Spleen (tissue), 7 donors: ENCODE data around the gene IL17REL.
A peak's percentile ranks its signal among the peaks of the same experiment; 100 is the strongest.

Source experiments
- CTCF ChIP-seq, 11 experiments: fragments of 200-600 bp in 7 of 11; fragments of 450-650 bp in 4 of 11; sonication (generic) in 4 of 11; IDR thresholded peaks in 8 of 11; conservative IDR thresholded peaks in 3 of 11; 1 replicate in 7 of 11; 2 replicates in 4 of 11; pipeline versions ENCODE4 v1.4.0 to v1.8.0; 2016 to 2021; ENCODE audit warnings: antibody characterized with exemption in 11 of 11, inconsistent platforms in 4 of 11, mild to moderate bottlenecking in 1 of 11
- POLR2A ChIP-seq, 3 donors: fragments of 450-650 bp; IDR thresholded peaks; one replicate each; pipeline ENCODE4 v1.5.1; 2017; ENCODE audit warnings: antibody characterized with exemption in 3 of 3, mild to moderate bottlenecking in 1 of 3
- POLR2AphosphoS5 ChIP-seq, 3 donors: sonication (generic); formaldehyde crosslinking; IDR thresholded peaks; one replicate each; pipeline ENCODE4 v1.5.1; 2017; ENCODE audit warnings: antibody characterized with exemption in 3 of 3
- donor health status: DM: no; HTN: no; CAD: no; lungs with moderate emphysema.
- donor health status: DM: no; HTN: no; CAD: no.
- donor health status: DM: no; HTN: no; CAD: no.

GRCh38 chr22:49979587-49980264 is 32.8 kb downstream of the IL17REL start:
- no peak for TF ChIP-seq POLR2AphosphoS5 (IDR thresholded peaks at IDR 0.05)
- TF ChIP-seq CTCF (IDR thresholded peaks at IDR 0.05 in 8 of 11, conservative IDR thresholded peaks at IDR 0.05 in 3 of 11), result peak in 9 of 11 experiments; percentile 7 to 76 (median 66)
- no peak for TF ChIP-seq POLR2A (IDR thresholded peaks at IDR 0.05)
